Measurements from ENCODE around the gene SMARCAL1. TPM values are rescaled to one million over a fixed set of nuclear protein-coding genes. Genes with fewer than 3 reads are reported as not detected.

The SMARCAL1 gene
- total and polyA plus RNA-seq, 2 of the 4 experiments (the other 2 are of a cell fraction) = 13.6 to 21.0 TPM

DNA sequence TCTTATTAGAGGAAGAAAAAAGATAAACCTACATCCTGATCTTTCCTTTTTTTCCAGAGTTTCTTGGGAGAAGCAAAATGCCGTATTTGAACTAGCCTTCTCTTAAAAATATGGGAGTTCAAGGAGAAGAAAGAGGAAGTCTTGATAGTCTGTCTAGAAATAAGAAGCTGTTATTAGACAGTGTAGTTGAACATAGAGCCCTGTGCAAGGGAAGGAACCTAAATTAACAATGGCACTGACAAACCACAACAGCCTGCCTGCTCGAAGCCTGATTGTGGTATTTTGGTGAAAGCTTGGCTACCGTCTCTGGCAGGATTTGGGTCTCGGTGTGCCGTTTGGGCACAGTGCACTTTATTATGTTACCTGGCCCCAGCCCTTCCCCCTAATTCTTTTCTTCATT is 17.1 kb downstream of the SMARCAL1 start:
- 88% methylated on average over 3 of the region's 5 CpGs; no CpG with 5 or more reads in 1 of the 2 experiments for whole genome bisulfite sequencing, 2 experiments (ENCODE audit: extremely low coverage in 2 of 2, insufficient read length in 1 of 2)
- no peak overlapping the region for H3K18ac ChIP-seq (ENCODE audit: low read depth, low read length)
- H3K4me2 ChIP-seq (ENCODE audit: low read depth, low read length) = no peak overlapping the region
- ChIA-PET CTCF (no interaction called here), POLR2A (ENCODE audit: unreplicated experiment) (no interaction called here)
- TF ChIP-seq RCOR1 (IDR thresholded peaks at IDR 0.05; ENCODE audit: insufficient replicate concordance, low read length) (no peak), RAD21 (IDR thresholded peaks at IDR 0.05; ENCODE audit: low read length) (no peak), MAFK (IDR thresholded peaks at IDR 0.05; ENCODE audit: low read depth, low read length) (no peak), MXI1 (IDR thresholded peaks at IDR 0.05; ENCODE audit: borderline replicate concordance, low read depth, low read length) (no peak), POLR2A (IDR thresholded peaks at IDR 0.05; ENCODE audit: low read depth, low read length) (no peak), NFE2L2 (IDR thresholded peaks at IDR 0.05; ENCODE audit: low read depth, low read length) (no peak), SMC3 (IDR thresholded peaks at IDR 0.05; ENCODE audit: low read depth, low read length) (no peak), RFX5 (IDR thresholded peaks at IDR 0.05; ENCODE audit: low read depth, low read length) (no peak), BHLHE40 (IDR thresholded peaks at IDR 0.05; ENCODE audit: low read depth, low read length) (no peak), FOS (IDR thresholded peaks at IDR 0.05; ENCODE audit: low read depth, low read length) (no peak), CHD1 (IDR thresholded peaks at IDR 0.05; ENCODE audit: low read depth, low read length) (no peak), CEBPB (IDR thresholded peaks at IDR 0.05; ENCODE audit: low read depth, low read length) (no peak), MAZ (IDR thresholded peaks at IDR 0.05; ENCODE audit: borderline replicate concordance, low read depth, low read length) (no peak)
- TF ChIP-seq, protein P1, sequence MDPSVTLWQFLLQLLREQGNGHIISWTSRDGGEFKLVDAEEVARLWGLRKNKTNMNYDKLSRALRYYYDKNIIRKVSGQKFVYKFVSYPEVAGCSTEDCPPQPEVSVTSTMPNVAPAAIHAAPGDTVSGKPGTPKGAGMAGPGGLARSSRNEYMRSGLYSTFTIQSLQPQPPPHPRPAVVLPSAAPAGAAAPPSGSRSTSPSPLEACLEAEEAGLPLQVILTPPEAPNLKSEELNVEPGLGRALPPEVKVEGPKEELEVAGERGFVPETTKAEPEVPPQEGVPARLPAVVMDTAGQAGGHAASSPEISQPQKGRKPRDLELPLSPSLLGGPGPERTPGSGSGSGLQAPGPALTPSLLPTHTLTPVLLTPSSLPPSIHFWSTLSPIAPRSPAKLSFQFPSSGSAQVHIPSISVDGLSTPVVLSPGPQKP (IDR thresholded peaks at IDR 0.05; ENCODE audit: borderline replicate concordance, low read depth, low read length) = no peak
- TF ChIP-seq, protein P2, sequence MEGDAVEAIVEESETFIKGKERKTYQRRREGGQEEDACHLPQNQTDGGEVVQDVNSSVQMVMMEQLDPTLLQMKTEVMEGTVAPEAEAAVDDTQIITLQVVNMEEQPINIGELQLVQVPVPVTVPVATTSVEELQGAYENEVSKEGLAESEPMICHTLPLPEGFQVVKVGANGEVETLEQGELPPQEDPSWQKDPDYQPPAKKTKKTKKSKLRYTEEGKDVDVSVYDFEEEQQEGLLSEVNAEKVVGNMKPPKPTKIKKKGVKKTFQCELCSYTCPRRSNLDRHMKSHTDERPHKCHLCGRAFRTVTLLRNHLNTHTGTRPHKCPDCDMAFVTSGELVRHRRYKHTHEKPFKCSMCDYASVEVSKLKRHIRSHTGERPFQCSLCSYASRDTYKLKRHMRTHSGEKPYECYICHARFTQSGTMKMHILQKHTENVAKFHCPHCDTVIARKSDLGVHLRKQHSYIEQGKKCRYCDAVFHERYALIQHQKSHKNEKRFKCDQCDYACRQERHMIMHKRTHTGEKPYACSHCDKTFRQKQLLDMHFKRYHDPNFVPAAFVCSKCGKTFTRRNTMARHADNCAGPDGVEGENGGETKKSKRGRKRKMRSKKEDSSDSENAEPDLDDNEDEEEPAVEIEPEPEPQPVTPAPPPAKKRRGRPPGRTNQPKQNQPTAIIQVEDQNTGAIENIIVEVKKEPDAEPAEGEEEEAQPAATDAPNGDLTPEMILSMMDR (conservative IDR thresholded peaks at IDR 0.05; ENCODE audit: low read depth, low read length) = no peak
- TF ChIP-seq, protein P3, sequence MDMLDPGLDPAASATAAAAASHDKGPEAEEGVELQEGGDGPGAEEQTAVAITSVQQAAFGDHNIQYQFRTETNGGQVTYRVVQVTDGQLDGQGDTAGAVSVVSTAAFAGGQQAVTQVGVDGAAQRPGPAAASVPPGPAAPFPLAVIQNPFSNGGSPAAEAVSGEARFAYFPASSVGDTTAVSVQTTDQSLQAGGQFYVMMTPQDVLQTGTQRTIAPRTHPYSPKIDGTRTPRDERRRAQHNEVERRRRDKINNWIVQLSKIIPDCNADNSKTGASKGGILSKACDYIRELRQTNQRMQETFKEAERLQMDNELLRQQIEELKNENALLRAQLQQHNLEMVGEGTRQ (IDR thresholded peaks at IDR 0.05; ENCODE audit: low read depth, low read length) = no peak
- H3K9ac ChIP-seq (ENCODE audit: low read depth, low read length) = no peak overlapping the region
- H2AK5ac ChIP-seq (ENCODE audit: low read depth, low read length) = no peak overlapping the region
- peaks cover 46% of the 10 kb centered on the region for H3K36me3 ChIP-seq (ENCODE audit: control insufficient read depth, insufficient read depth, low read length)
- H2AFZ ChIP-seq (replicated peaks; ENCODE audit: low read length, poor library complexity) = no peak overlapping the region
- no peak overlapping the region for H4K5ac ChIP-seq (ENCODE audit: low read depth, low read length)
- BruUV-seq (replicated peaks) = no TSS peak
- intact Hi-C loops (cut with micrococcal nuclease) = no loop called here
- no peak for ATAC-seq (ENCODE audit: low read depth)
- H3K14ac ChIP-seq (replicated peaks; ENCODE audit: low read depth, low read length) = no peak overlapping the region
- no peak overlapping the region for H4K8ac ChIP-seq (ENCODE audit: low read depth in 2 of 2, low read length in 2 of 2)
- H3K4ac ChIP-seq (ENCODE audit: low read depth, low read length) = no peak overlapping the region
- dilution Hi-C loops (cut with HindIII; ENCODE audit: low sequenced_read_pairs, unreplicated experiment) = no loop called here
- H3K27me3 ChIP-seq (ENCODE audit: control insufficient read depth, insufficient read depth, low read length) = no peaks in the 10 kb centered on the region
- no peak overlapping the region for H2BK15ac ChIP-seq (ENCODE audit: low read depth, low read length)
- no peak overlapping the region for H3K23ac ChIP-seq (ENCODE audit: low read depth, low read length)
- DNase-seq = no peak
- no peak overlapping the region for H2BK20ac ChIP-seq (ENCODE audit: low read depth, low read length)
- H3K79me1 ChIP-seq (ENCODE audit: low read depth in 1 of 2, low read length in 2 of 2) = 0 out of 4 replicates have a peak, but pooled peaks cover 0 to 3% of the 10 kb centered on the region in 2 experiments
- H3K4me1 ChIP-seq (ENCODE audit: control insufficient read depth, insufficient read depth, low read length) = peaks cover 8% of the 10 kb centered on the region
- H2AK9ac ChIP-seq (replicated peaks; ENCODE audit: low read depth, low read length, poor library complexity) = no peak overlapping the region
- H2BK120ac ChIP-seq (ENCODE audit: low read depth, low read length) = no peak overlapping the region
- no peak overlapping the region for H3K4me3 ChIP-seq (ENCODE audit: insufficient read depth, low read depth, low read length)
- H2BK5ac ChIP-seq (ENCODE audit: low read depth, low read length, poor library complexity, severe bottlenecking) = no peak overlapping the region
- H3K9me3 ChIP-seq (ENCODE audit: control insufficient read depth, insufficient read depth, low read length) = peaks cover 3% of the 10 kb centered on the region; the same call in 1 of the 2 replicates
- peaks cover 15% of the 10 kb centered on the region for H3K9me1 ChIP-seq (ENCODE audit: insufficient read depth, low read length)
- no peak overlapping the region for H3K56ac ChIP-seq (ENCODE audit: extremely low read depth, insufficient read depth, low read length)
- in situ Hi-C loops (cut with MboI; ENCODE audit: low sequenced_read_pairs) = no loop called here
- H4K91ac ChIP-seq (ENCODE audit: insufficient read depth, low read depth, low read length) = no peak overlapping the region
- no peak overlapping the region for H3K27ac ChIP-seq (ENCODE audit: insufficient read depth, low read length)
- peaks cover 3% of the 10 kb centered on the region; the same call in 1 of the 2 replicates for H4K20me1 ChIP-seq (ENCODE audit: insufficient read depth, low read length)

All from IMR-90 (cell line).